GM20431 (cell line): ENCODE results near the gene IFI27.

Experiments used
- in situ Hi-C: fragments of 300-500 bp; cut with MseI, MboI; formaldehyde crosslinking; loops from one replicate; pipeline ENCODE4 v1.15.0; 2020; ENCODE audit warnings: low sequenced_read_pairs; ENCODE audit not compliant: unreplicated experiment

Gene IFI27

GRCh38 chr14:94123868-94124267, 13.3 kb downstream of the IFI27 start:
- in situ Hi-C loops: no loop called here

- in situ Hi-C loops: no loop called here
These were observed 14.2 kb downstream of the IFI27 start for GRCh38 chr14:94124582-94125377.

- in situ Hi-C loops: no loop called here
These were observed 15.3 kb downstream of the IFI27 start for GRCh38 chr14:94125659-94126418.

- in situ Hi-C loops: no loop called here
These were observed 15.8 kb downstream of the IFI27 start for GRCh38 chr14:94126419-94126677.

- in situ Hi-C loops: no loop called here
These were observed 16.3 kb downstream of the IFI27 start for GRCh38 chr14:94126800-94127199.

- in situ Hi-C loops: no loop called here
These were observed 16.8 kb downstream of the IFI27 start for GRCh38 chr14:94127330-94127729.

- in situ Hi-C loops: no loop called here
These were observed 17.8 kb downstream of the IFI27 start for GRCh38 chr14:94128216-94128839.

- in situ Hi-C loops: no loop called here
These were observed 18.7 kb downstream of the IFI27 start, which contains the start of gene IFI27L2 for GRCh38 chr14:94129111-94129757. Gene IFI27L2, minus strand, starts transcription at chr14:94129604. Its CDS starts 40 bp downstream, at chr14:94129564.

GRCh38 chr14:94129758-94130414, 19.4 kb downstream of the IFI27 start:
- in situ Hi-C loops: loop anchor here (10.0 kb wide), 1 partner anchor 75 kb away; no protein-coding TSS in a partner anchor

- in situ Hi-C loops: loop anchor here (10.0 kb wide), 1 partner anchor 78 kb away; no protein-coding TSS in a partner anchor
These were observed 21.9 kb downstream of the IFI27 start for GRCh38 chr14:94132285-94132887.

- in situ Hi-C loops: loop anchor here (10.0 kb wide), 1 partner anchor 81 kb away; no protein-coding TSS in a partner anchor
These were observed 24.9 kb downstream of the IFI27 start for GRCh38 chr14:94135476-94135875.

GRCh38 chr14:94136575-94137331, 26.2 kb downstream of the IFI27 start:
- in situ Hi-C loops: loop anchor here (10.0 kb wide), 1 partner anchor 82 kb away; no protein-coding TSS in a partner anchor

- in situ Hi-C loops: loop anchor here (10.0 kb wide), 1 partner anchor 83 kb away; no protein-coding TSS in a partner anchor
These were observed 27.7 kb downstream of the IFI27 start for GRCh38 chr14:94138251-94138650.

- in situ Hi-C loops: loop anchor here (10.0 kb wide), 1 partner anchor 84 kb away; no protein-coding TSS in a partner anchor
These were observed 28.5 kb downstream of the IFI27 start for GRCh38 chr14:94139006-94139405.

GRCh38 chr14:94139421-94139820, 28.9 kb downstream of the IFI27 start:
- in situ Hi-C loops: loop anchor here (10.0 kb wide), 1 partner anchor 85 kb away; no protein-coding TSS in a partner anchor

GRCh38 chr14:94142247-94142646, 31.7 kb downstream of the IFI27 start:
- in situ Hi-C loops: no loop called here

GRCh38 chr14:94142836-94143235, 32.3 kb downstream of the IFI27 start:
- in situ Hi-C loops: no loop called here

- in situ Hi-C loops: no loop called here
These were observed 32.7 kb downstream of the IFI27 start for GRCh38 chr14:94143239-94143638.
